ENCODE results near the gene EPHA6.

The EPHA6 gene

DNA sequence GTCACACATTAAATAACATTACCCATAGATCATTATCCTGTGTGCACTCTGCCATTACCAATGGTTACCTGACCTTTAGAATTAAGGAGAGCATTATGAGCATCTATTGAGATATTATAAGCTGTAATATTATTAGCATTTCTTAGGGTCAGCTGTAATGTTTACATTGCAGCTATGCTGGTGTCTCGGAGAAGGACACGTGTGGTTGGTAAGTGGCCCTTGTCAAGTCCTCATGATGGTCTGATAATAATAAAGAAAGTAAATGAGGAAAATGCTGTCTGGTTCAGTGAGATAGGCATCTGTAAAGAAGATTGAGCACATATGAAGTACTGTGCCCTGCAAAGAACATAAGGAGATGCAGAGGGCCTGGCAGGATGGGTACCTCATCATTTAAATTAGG, 878.4 kb downstream of the EPHA6 start:
- H3K36me3 ChIP-seq (ENCODE audit: control insufficient read depth, insufficient read depth, low read length), result no peaks in the 10 kb centered on the region
- H3K9ac ChIP-seq (ENCODE audit: low read depth, low read length), result no peak overlapping the region
- no peak overlapping the region for H3K4me3 ChIP-seq (ENCODE audit: low read depth, low read length)
- H3K4me1 ChIP-seq (ENCODE audit: control insufficient read depth, insufficient read depth, low read length), result no peaks in the 10 kb centered on the region
- no peaks in the 10 kb centered on the region for H3K27me3 ChIP-seq (ENCODE audit: control insufficient read depth, insufficient read depth, low read length)
- H3K9me3 ChIP-seq (ENCODE audit: control insufficient read depth, insufficient read depth, low read length), result no peaks in the 10 kb centered on the region

DNA sequence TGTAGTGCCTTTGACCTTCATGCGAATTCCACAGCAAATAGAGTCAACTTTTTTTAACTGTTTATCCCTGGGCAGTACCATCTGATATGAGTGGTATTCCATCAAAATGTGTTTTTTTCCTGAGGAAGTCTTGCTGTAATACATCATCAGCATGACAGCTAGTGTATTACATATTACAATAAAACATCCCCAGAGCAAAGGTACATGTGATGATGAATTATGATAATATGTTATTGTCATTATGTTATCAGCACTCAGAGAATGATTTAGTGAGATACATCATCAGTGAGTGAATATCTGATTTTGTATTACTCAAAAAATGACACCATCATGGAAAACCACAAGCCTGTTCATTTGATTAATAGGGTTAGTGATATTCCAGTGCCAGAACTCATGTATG, 880.5 kb downstream of the EPHA6 start:
- no peaks in the 10 kb centered on the region for H3K36me3 ChIP-seq (ENCODE audit: control insufficient read depth, insufficient read depth, low read length)
- H3K27me3 ChIP-seq (ENCODE audit: control insufficient read depth, insufficient read depth, low read length), result no peaks in the 10 kb centered on the region
- no peak overlapping the region for H3K9ac ChIP-seq (ENCODE audit: low read depth, low read length)
- H3K4me3 ChIP-seq (ENCODE audit: low read depth, low read length), result no peak overlapping the region
- no peaks in the 10 kb centered on the region for H3K4me1 ChIP-seq (ENCODE audit: control insufficient read depth, insufficient read depth, low read length)
- H3K9me3 ChIP-seq (ENCODE audit: control insufficient read depth, insufficient read depth, low read length), result no peaks in the 10 kb centered on the region

DNA sequence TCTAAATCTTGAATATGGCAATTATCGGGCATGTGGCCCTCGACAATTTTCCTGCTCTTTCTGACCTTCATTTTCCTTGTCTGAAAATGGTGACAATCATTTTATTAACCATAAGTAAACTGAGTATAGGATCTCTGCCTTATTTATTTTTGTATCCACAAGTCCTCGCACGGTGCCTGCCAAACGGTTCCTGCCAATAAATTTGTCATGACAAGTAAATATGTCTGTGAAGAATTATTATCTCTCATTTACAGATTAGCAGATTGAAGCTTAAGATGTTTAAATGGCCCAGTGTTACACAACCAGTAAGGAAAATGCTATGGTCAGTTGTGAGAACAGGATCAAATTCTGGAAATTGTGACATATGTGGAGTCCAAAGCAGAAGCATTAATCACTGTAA, 884.3 kb downstream of the EPHA6 start:
- Histone ChIP-seq H3K4me1 (ENCODE audit: control insufficient read depth, insufficient read depth, low read length) (no peaks in the 10 kb centered on the region), H3K9ac (ENCODE audit: low read depth, low read length) (no peak overlapping the region), H3K27me3 (ENCODE audit: control insufficient read depth, insufficient read depth, low read length) (no peaks in the 10 kb centered on the region), H3K9me3 (ENCODE audit: control insufficient read depth, insufficient read depth, low read length) (no peaks in the 10 kb centered on the region), H3K36me3 (ENCODE audit: control insufficient read depth, insufficient read depth, low read length) (no peaks in the 10 kb centered on the region), H3K4me3 (ENCODE audit: low read depth, low read length) (no peak overlapping the region)

DNA sequence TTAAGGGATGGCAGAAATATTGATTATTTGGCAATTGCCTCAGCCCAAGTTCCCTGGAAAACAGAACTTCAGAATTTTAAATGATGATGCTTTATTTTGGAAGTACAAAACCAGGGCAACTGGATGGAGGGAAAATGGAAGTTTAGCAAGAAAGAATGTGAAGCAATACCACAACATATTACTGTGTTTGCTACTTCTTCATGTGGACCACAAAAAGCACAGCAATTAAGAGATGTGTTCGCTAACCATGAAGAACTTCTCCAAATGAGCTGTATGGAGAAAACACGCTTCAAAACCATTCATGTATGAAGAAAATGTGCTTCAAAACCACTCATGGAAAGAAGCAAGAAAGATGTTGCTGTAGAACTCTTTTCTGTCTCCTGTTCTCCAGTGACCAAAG, 885.5 kb downstream of the EPHA6 start:
- no peaks in the 10 kb centered on the region for H3K4me1 ChIP-seq (ENCODE audit: control insufficient read depth, insufficient read depth, low read length)

DNA sequence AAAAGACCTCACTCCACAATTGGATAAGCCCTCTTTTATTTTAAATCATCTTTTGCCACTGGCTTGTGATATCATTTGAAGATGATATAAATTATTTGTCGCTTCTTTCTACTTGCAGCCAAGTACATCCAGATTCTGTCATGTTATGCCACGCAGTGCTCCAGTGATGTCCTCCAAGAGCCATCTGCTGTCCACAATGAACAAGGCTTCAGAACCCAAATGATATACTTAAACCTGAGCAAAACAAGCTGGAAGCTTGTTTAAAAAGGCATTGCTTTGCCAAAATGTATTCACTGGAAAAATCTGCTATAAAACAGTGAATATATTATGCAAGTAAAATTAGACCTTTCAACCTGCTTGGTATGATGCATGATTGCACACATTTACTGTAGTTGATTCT, 891.4 kb downstream of the EPHA6 start:
- H3K36me3 ChIP-seq (ENCODE audit: control insufficient read depth, insufficient read depth, low read length), result no peaks in the 10 kb centered on the region
- no peak overlapping the region for H3K9ac ChIP-seq (ENCODE audit: low read depth, low read length)
- H3K4me1 ChIP-seq (ENCODE audit: control insufficient read depth, insufficient read depth, low read length), result no peaks in the 10 kb centered on the region
- H3K27me3 ChIP-seq (ENCODE audit: control insufficient read depth, insufficient read depth, low read length), result no peaks in the 10 kb centered on the region
- no peak overlapping the region for H3K4me3 ChIP-seq (ENCODE audit: low read depth, low read length)
- H3K9me3 ChIP-seq (ENCODE audit: control insufficient read depth, insufficient read depth, low read length), result no peaks in the 10 kb centered on the region

More for the DNA sequence above, 885.5 kb downstream of the EPHA6 start:
- no peak overlapping the region for H3K4me3 ChIP-seq (ENCODE audit: low read depth, low read length)
- no peaks in the 10 kb centered on the region for H3K27me3 ChIP-seq (ENCODE audit: control insufficient read depth, insufficient read depth, low read length)
- H3K36me3 ChIP-seq (ENCODE audit: control insufficient read depth, insufficient read depth, low read length), result no peaks in the 10 kb centered on the region
- no peaks in the 10 kb centered on the region for H3K9me3 ChIP-seq (ENCODE audit: control insufficient read depth, insufficient read depth, low read length)
- no peak overlapping the region for H3K9ac ChIP-seq (ENCODE audit: low read depth, low read length)

DNA sequence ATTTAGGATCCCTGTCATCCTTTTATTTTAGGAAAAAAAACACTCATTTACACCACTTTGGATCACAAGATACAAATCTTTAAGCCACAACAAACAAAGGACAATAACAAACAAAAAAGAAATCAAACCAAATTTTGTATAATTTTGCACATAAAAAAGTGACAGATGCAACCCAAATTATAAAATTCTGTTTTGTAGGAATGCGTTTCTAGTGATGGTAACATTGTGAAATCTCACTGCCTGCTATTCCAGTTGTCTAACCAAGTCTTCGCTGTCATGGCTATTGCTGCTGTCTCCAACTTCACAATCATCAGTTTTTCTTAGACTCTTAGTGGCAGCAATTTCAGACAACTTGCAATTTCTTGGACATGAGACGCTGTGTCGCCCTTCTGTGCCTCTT, 891.8 kb downstream of the EPHA6 start:
- Histone ChIP-seq H3K36me3 (ENCODE audit: control insufficient read depth, insufficient read depth, low read length) (no peaks in the 10 kb centered on the region), H3K4me1 (ENCODE audit: control insufficient read depth, insufficient read depth, low read length) (no peaks in the 10 kb centered on the region), H3K9me3 (ENCODE audit: control insufficient read depth, insufficient read depth, low read length) (no peaks in the 10 kb centered on the region), H3K4me3 (ENCODE audit: low read depth, low read length) (no peak overlapping the region), H3K9ac (ENCODE audit: low read depth, low read length) (no peak overlapping the region), H3K27me3 (ENCODE audit: control insufficient read depth, insufficient read depth, low read length) (no peaks in the 10 kb centered on the region)

DNA sequence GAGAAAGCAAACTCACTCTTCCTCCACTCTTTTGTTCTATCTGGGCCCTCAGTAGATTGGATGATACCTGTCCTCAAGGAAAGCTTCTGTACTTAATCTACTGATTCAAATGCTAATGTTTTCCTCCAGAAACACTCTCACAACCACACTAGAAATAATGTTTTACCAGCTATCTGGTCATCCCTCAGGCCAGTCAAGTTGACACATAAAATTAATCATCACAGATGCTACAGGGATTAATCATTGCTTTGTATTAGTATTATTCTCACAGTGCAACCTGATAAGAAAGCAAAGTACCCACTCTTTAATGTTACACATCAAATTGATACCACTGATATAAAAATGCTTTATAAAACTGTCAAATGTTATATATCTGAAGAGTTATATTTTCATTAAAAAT, 897.3 kb downstream of the EPHA6 start:
- H3K4me3 ChIP-seq (ENCODE audit: low read depth, low read length), result no peak overlapping the region

DNA sequence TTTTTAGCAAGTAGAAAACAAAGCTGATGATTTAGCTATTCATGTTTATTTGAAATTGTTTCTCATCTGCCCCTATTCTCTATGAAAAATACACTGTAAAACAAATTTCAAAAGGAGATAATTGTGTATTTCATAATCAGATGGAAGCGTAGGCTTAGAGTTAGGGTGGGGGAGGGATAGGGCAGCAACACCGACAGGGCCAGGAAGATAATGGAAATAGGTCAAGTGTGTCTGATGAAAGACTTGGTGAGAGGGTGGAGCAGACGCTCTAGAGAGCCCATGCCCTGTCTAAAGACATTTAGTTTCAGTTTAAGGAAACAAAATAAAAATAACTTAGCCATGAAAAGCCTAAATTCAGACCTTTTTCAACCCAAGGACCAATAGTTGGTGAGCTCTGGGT, 898.5 kb downstream of the EPHA6 start:
- Histone ChIP-seq H3K36me3 (ENCODE audit: control insufficient read depth, insufficient read depth, low read length) (no peaks in the 10 kb centered on the region), H3K4me1 (ENCODE audit: control insufficient read depth, insufficient read depth, low read length) (peaks cover 5% of the 10 kb centered on the region), H3K9ac (ENCODE audit: low read depth, low read length) (no peak overlapping the region), H3K9me3 (ENCODE audit: control insufficient read depth, insufficient read depth, low read length) (no peaks in the 10 kb centered on the region), H3K27me3 (ENCODE audit: control insufficient read depth, insufficient read depth, low read length) (no peaks in the 10 kb centered on the region), H3K4me3 (ENCODE audit: low read depth, low read length) (no peak overlapping the region)

More for the DNA sequence above, 897.3 kb downstream of the EPHA6 start:
- Histone ChIP-seq H3K9ac (ENCODE audit: low read depth, low read length) (no peak overlapping the region), H3K4me1 (ENCODE audit: control insufficient read depth, insufficient read depth, low read length) (peaks cover 5% of the 10 kb centered on the region), H3K27me3 (ENCODE audit: control insufficient read depth, insufficient read depth, low read length) (no peaks in the 10 kb centered on the region), H3K9me3 (ENCODE audit: control insufficient read depth, insufficient read depth, low read length) (no peaks in the 10 kb centered on the region), H3K36me3 (ENCODE audit: control insufficient read depth, insufficient read depth, low read length) (no peaks in the 10 kb centered on the region)

DNA sequence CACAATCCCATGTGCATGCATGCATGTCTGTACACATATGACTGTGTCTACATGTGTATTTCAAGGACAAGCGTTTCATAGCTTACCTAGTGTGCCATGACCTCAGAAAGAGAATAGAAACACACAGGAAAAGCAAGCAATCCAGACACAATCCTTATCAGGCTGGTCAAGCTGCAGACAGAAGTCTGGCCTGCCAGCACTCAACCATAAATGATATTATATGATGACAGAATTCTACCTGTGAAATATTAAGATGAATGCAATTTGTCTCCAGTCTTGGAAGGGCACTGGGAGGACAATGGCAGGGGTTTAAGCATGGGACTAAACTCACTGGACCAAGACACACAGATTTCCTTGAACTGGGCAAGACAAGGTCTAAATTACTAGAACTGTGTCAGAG, 899.2 kb downstream of the EPHA6 start:
- Histone ChIP-seq H3K27me3 (ENCODE audit: control insufficient read depth, insufficient read depth, low read length) (no peaks in the 10 kb centered on the region), H3K9ac (ENCODE audit: low read depth, low read length) (no peak overlapping the region), H3K36me3 (ENCODE audit: control insufficient read depth, insufficient read depth, low read length) (no peaks in the 10 kb centered on the region), H3K9me3 (ENCODE audit: control insufficient read depth, insufficient read depth, low read length) (no peaks in the 10 kb centered on the region), H3K4me3 (ENCODE audit: low read depth, low read length) (no peak overlapping the region), H3K4me1 (ENCODE audit: control insufficient read depth, insufficient read depth, low read length) (peaks cover 5% of the 10 kb centered on the region)

DNA sequence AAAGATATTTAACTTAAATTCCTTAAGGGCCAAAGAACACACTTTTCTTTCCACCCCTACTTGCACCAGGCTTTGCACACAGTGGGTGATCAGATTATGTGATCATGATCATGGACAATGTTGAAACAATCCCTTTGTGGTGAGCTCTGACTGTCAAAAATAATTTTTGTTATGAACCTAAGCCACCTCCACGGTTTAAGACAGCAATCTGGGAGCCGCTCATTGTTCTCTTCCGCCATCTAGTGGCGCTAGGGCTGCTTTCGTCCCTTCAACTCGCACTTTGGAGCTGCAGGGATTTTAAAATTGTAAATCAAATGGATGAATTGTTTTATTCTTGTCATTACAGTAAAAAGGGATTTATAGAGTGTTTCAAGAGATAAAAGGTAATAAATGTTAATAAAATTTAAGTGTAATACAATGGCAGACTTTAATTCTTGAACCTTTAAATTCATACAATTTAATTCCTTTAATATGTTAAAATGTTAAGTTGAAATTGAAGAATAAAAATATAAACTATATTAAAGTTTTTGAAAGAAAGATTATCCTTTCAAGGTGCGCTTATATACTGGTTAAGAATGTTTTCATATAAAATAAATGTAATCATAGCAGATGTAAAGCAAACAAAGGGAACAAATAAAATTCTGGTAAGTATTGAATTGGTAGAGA, 904.9 kb downstream of the EPHA6 start:
- H3K9me3 ChIP-seq (ENCODE audit: control insufficient read depth, insufficient read depth, low read length), result no peaks in the 10 kb centered on the region
- peaks cover 3% of the 10 kb centered on the region for H3K4me1 ChIP-seq (ENCODE audit: control insufficient read depth, insufficient read depth, low read length)
- no peak overlapping the region for H3K4me3 ChIP-seq (ENCODE audit: low read depth, low read length)
- no peaks in the 10 kb centered on the region for H3K36me3 ChIP-seq (ENCODE audit: control insufficient read depth, insufficient read depth, low read length)
- H3K9ac ChIP-seq (ENCODE audit: low read depth, low read length), result no peak overlapping the region
- no peaks in the 10 kb centered on the region for H3K27me3 ChIP-seq (ENCODE audit: control insufficient read depth, insufficient read depth, low read length)

DNA sequence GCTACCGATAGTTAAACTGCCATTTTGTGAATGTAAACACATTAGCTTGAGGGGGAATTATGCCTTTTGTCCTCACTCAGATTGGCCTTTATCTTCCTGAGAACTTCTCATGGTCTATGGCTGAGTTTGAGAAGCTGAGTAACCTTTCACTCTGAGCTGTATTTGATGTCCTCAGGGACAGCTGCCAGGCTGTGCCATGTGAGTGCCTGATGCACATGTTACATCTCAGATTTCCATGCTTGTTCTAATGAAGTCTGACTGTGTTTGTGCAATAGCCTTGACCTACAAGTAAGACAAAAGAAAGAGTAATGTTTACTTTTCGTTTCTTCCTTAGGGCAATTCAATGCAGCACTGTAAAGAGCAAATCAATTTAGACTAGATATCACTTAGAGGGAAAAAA, 906.0 kb downstream of the EPHA6 start:
- Histone ChIP-seq H3K9ac (ENCODE audit: low read depth, low read length) (no peak overlapping the region), H3K9me3 (ENCODE audit: control insufficient read depth, insufficient read depth, low read length) (no peaks in the 10 kb centered on the region), H3K36me3 (ENCODE audit: control insufficient read depth, insufficient read depth, low read length) (no peaks in the 10 kb centered on the region), H3K4me1 (ENCODE audit: control insufficient read depth, insufficient read depth, low read length) (peaks cover 3% of the 10 kb centered on the region), H3K4me3 (ENCODE audit: low read depth, low read length) (no peak overlapping the region), H3K27me3 (ENCODE audit: control insufficient read depth, insufficient read depth, low read length) (no peaks in the 10 kb centered on the region)

DNA sequence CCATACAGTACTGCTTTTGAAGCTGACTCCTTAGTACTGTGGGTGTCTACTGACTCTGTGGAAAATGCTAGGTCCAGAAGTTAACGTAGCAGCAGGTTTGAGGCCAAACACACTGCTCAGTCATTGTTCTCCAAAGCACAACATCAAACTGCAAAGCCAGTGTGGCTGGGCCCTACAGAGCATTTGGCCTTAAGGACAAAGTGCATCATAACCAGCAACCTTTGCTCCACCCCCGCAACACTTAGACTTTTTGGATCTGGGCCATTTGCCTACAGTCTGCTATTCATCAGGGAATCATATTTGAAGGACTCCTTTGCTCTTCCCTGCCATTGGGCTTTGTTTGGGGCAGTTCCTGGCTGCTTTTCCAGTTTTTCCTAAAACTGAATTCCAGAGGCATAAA, 907.1 kb downstream of the EPHA6 start:
- no peak overlapping the region for H3K9ac ChIP-seq (ENCODE audit: low read depth, low read length)
- H3K36me3 ChIP-seq (ENCODE audit: control insufficient read depth, insufficient read depth, low read length), result no peaks in the 10 kb centered on the region
- H3K4me1 ChIP-seq (ENCODE audit: control insufficient read depth, insufficient read depth, low read length), result peaks cover 3% of the 10 kb centered on the region
- H3K4me3 ChIP-seq (ENCODE audit: low read depth, low read length), result no peak overlapping the region
- H3K9me3 ChIP-seq (ENCODE audit: control insufficient read depth, insufficient read depth, low read length), result no peaks in the 10 kb centered on the region
- H3K27me3 ChIP-seq (ENCODE audit: control insufficient read depth, insufficient read depth, low read length), result no peaks in the 10 kb centered on the region
